Ramos (cell line): Measurements from ENCODE around the gene EFCAB3.
"Not testable (repeated sequence)": the region's sequence is repeated elsewhere in the genome, so short reads cannot be mapped to it uniquely, and the experiment has no call there.

Source experiments
- in situ Hi-C: fragments of 300-500 bp; cut with MboI; formaldehyde crosslinking; loops from one replicate; pipeline ENCODE4 v1.14.3; 2022; ENCODE audit warnings: low sequenced_read_pairs; ENCODE audit not compliant: unreplicated experiment

The EFCAB3 gene

DNA sequence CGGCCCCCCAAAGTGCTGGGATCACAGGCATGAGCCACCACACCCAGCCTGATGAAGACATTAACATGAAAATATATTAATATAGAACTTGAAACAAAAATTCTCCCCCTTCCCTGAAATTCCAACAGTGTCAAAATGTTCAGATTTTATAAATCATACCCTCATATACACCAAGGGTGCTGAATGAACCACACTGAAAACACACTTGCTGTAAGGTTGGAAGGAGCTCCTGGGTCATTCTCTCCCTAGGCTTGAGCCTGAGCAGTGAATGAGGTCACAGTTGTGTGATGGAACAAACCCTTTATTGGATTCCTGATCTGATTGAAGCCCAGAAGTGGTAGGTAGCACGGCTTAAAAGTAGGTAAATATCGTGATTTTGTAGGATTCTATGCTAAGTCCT, at the start of gene EFCAB3:
TSS of gene EFCAB3 (plus strand) at position 301 of the 400 bp plus-strand sequence. CDS start 2,427 bp downstream, outside the sequence.
- in situ Hi-C loops = no loop called here

DNA sequence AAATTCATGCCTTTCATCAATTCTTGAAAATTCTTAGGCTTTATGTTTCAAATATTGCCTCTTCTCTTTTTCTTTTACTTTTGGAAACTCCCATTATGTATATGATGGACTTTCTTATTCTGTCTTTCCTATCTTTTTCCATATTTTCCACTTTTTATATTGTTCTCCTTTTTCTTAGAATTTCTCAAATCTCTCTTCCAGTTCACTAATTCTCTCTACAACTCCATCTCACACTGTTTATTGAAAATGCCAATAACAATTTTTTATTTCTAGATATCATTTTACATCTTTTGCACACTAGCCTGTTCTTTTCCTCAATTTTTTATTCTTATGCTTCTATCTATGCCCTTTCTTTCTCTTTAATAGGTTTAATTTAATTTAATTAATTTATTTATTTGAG, 43.8 kb upstream of the EFCAB3 start:
- in situ Hi-C loops = no loop called here

DNA sequence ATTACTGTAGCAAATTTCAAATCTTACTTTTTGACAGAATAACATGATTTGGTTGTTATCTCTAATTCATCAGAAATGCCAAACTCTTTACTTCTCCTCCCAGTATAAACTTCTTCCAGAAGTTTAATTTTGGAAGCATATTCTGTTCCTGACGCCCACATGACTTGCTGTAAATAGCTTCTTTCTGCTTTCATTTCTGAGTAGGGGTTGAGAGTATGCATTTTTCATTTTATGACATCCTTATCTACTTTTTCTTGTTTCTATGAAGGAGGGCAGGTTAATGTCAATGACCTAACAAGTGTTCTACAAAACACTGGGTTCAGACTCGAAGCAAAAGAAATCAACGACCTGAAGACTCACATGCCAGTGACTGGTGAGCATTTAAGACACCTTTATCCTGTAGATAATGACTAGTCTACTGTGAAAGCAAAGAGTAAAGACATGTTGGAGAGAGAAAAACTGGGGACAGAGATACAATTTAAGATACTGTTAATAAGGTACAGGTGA, 36.5 kb upstream of the EFCAB3 start:
- in situ Hi-C loops = no loop called here

DNA sequence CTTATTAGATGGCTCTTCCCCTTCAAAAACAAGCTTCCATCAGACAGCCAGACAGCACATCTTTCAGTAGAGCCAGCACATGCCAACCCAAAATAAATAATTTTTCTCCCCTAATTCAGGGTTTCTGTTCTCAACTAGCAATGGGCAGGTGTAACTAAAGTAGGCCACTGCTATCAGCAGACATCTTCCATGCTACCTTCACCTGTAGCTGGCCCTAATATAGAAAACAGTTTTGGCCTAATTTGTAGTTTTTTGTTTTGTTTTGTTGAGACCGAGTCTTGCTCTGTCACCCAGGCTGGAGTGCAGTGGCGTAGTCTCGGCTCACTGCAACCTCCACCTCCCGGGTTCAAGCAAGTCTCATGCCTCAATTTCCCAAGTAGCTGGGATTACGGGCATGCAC, 29.2 kb upstream of the EFCAB3 start:
- in situ Hi-C loops = no loop called here

DNA sequence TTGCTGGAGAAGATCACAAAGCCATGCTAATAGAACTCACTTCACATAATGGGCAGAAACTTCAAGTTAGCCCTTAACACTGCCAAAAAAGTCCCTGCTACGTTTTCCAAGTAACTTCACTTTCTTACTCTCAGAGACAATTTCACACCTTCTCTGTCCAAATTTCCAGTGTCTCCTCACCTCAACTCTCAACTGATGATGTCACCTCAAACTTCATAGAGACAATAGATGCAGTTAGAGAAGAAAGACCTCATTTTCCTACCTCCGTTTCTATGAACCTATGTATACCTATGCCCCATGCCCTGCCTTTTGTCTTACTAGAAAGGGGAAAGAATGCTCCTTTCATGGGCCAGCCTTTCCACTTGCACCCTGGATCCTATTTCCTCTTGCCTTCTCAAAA, 14.2 kb upstream of the EFCAB3 start:
- in situ Hi-C loops = no loop called here

DNA sequence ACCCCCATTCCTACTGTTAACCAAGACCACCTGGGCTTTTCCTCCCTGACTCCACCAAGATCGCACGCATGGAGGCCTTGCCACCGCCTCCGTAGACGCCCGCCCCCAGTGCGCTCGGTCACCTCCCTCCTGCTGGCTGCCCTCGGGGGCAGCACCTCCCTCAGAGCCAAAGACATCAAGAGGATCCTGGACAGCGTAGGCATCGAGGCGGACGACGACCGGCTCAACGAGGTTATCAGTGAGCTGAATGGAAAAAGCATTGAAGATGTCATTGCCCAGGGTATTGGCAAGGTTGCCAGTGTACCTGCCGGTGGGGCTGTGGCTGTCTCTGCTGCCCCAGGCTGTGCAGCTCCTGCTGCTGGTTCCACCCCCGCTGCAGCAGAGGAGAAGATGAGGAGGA, 1.2 kb downstream of the EFCAB3 start:
- in situ Hi-C loops = no loop called here

DNA sequence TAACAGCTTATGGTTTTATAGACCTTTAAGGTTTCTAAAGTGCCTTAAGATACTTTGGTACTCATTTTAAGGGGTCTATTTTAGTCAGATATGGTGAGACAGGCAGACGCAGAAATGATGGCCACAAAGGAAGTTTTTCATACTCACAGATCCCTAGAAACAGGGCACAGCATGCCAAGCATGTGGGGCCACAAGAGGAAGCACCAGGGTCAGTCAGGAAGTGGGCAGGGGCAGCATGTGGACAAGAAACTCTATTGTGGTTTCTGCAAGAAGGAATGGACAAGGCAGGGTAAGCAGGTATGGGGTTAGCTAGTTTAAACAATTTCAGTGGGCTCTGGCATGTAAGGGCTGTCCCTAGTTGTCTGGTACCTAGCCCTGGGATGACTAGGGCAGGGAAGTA, 8.5 kb downstream of the EFCAB3 start:
- in situ Hi-C loops = no loop called here

DNA sequence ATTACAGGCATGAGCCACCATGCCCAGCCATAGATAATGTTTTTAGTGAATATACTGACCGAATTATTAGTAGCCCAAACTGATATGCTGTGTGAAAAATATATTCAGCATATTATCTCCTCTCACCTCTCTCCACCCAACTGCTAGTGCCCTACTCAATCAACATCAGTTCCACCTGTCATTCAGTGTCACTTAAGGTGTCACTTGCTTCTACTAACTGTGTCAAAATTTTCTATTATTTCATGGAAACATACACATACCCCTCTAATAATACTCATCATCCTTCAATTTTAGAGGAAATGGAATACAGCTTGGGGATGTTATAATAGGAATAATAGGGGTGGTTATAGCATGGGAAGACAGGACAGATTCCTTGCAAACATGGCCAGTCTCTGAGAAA, 12.6 kb downstream of the EFCAB3 start:
- in situ Hi-C loops = no loop called here

DNA sequence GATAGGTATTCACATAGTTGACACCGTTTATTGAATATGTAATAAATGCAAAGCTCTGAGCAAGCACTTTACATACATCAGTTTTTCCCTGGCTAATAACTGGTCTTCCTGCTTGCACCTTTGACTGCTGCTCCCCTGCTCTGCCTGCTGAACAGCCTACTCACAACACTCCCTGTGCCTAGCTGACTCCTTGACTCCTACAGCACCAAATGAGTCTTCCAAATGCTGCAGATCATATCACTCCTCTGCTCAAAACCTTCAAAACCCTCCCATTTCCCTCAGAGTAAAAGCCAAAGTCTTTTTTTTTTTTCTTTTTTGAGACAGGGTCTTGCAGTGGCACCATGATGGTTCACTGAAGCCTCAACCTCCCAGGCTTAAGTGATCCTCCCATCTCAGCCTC, 18.5 kb downstream of the EFCAB3 start:
- in situ Hi-C loops = no loop called here

DNA sequence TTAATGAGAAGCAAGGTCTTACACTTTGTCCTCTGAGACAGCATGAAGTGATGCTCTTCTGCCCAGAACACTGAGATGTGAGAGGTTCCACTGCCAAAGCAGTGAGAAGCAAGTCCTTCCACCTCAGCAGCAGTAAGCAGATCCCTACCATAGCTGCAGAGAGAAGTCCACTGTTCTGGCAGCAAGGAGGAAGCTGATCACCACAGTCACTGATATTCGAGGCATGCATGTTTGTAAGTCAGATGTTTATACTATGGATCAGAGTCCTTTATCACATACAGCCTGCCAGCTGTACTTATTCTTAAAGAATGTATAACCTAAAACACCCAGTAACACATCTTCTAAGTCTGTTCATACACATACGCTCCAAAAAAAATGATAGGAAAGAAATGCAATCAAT, 25.1 kb downstream of the EFCAB3 start:
- in situ Hi-C loops = no loop called here

DNA sequence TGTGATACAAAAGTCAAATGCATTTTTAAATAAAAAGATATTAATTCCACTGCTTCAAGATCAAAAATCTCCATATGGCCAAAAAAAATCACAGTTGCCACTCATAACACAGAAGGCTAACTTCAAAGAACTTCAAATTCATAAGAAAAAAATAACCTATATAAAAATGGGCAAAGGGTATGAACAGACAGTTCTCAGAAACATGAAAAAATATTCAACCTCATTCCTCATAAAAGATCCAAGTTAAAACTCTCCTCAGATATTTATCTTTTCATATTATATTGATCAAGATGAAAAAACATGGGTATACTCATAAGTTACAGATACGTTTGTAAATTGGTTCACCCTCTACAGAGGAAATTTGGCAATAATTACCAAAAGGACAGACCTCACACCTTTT, 32.7 kb downstream of the EFCAB3 start:
- in situ Hi-C loops = not testable (repeated sequence)

DNA sequence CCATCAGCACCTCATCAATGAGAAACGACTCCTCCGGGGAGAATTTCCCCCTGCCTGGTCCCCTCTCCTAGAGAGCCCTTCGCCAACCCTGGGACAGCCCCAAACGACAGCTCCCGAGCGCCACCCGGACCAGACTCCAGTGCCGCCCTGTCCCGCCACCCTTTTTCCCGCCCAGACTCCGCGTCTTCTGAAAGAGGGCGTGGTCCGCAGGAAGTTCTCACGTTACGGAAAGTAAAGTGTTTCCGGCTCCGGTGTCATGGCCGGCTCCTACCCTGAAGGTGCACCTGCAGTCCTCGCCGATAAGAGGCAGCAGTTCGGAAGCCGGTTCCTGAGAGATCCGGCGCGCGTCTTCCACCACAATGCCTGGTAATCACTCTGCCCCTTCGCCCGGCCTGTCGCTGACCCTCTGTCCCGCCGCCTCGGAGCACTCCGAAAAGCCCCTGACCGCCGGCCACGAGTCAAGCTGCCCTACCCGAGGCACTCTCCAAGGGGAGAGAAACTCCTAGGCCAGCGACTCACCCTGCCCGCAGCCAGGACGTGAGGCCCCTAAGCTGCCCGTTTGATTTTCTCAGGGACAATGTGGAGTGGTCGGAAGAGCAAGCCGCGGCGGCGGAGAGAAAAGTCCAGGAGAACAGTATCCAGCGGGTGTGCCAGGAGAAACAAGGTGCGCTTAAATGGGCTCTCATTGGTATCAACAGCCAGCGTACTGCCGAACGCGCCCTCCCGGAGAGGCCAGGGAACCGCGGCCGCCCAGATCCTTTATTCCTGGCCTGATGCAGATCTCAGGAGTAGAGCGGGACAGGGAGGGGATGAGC, 43.5 kb downstream of the EFCAB3 start, which contains the start of gene METTL2A:
TSS of gene METTL2A (plus strand) at position 251 of the 815 bp plus-strand sequence. CDS start at position 257, 6 bp downstream.
- in situ Hi-C loops = not testable (repeated sequence)

DNA sequence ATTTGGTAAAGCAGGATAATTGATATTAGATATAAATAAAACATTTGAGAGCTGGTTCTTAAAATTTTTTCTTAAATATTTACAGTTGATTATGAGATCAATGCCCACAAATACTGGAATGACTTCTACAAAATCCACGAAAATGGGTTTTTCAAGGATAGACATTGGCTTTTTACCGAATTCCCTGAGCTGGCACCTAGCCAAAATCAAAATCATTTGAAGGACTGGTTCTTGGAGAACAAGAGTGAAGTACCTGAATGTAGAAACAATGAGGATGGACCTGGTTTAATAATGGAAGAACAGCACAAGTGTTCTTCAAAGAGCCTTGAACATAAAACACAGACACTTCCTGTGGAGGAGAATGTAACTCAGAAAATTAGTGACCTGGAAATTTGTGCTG, 45.9 kb downstream of the EFCAB3 start:
- in situ Hi-C loops = not testable (repeated sequence)

DNA sequence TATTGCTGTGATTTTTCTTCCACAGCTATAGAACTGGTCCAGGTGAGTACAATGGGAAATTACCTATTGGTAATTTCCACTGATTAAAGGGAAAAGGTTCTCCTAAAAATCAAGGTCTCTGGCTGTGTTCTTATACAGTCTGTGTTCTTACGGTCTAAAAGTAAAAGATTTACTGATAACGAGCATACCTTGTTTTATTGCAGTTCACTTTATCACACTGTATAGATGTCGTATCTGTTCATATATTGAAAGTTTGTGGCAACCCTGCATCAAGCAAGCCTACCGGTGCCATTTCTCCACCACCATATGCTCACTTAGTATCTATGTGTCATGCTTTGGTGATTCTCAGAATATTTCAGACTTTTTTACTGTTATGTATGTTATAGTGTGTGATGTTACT, 54.9 kb downstream of the EFCAB3 start:
- in situ Hi-C loops = not testable (repeated sequence)

DNA sequence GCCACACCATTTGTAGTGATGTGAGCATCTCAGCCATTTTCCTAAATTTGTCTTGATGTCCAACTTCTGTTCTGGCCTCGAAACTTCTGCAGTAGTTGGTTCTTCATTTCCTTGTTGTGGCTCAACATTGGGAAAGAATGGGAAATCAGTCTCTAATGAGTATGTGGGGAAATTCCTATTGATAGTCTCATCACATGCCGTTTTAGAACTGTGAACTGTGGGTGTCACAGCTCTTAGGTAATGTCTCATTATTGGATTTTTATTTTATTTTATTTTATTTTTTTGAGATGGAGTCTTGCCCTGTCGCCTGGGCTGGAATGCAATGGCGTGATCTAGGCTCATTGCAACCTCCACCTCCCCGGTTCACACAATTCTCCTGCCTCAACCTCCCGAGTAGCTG, 60.8 kb downstream of the EFCAB3 start:
- in situ Hi-C loops = not testable (repeated sequence)

DNA sequence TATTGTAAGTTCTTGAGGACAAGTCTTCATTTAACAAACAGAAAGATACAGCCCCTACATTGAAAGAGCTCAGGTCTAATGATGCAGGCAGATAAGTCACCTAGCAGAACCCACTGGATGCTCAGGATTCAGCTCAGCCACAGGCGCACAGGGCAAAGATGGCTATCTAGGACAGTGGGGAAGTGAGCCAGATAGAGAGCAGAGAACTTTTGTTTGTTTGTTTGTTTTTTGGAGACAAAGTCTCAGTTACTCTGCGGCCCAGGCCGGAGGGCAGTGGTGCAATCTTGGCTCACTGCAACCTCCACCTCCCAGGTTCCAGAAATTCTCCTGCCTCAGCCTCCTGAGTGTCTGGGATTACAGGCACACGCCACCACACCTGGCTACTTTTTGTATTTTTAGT, 63.7 kb downstream of the EFCAB3 start:
- in situ Hi-C loops = no loop called here

DNA sequence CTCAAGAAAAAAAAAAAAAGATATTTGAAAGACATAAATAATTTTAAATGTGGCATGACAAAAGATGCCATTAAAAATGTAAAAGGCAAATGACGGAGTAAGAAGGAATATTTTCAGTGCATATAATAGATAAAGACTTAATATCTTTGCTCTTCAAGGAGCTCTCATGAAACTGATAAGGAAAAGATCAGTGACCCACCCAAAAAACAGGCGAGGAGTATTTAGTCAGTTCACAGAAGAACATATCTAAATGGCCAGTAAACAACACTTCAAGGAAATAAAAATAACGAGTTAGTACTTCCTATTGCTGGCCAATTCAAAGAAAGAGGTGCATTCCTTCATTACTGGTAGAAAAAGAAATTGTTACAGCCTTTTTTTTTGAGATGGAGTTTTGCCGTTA, 65.4 kb downstream of the EFCAB3 start:
- in situ Hi-C loops = not testable (repeated sequence)

DNA sequence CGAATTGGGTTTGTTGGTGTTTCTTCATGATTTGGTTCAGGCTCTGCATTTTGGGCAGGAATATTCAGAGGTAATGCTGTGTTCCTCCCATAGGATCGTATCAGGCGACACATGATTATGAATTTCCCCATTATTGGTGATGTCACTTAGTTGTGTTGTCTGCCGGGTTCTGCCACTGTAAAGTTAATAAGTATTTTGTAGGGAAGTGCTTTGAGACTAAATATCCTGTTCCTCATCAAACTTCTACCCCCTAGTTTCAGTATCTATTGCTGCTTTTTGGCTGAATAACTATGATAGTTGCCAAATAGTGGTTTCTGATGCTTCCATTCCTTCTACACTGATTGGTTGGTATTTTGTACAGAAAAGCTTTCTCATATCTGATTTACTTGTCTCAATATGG, 71.8 kb downstream of the EFCAB3 start:
- in situ Hi-C loops = not testable (repeated sequence)

DNA sequence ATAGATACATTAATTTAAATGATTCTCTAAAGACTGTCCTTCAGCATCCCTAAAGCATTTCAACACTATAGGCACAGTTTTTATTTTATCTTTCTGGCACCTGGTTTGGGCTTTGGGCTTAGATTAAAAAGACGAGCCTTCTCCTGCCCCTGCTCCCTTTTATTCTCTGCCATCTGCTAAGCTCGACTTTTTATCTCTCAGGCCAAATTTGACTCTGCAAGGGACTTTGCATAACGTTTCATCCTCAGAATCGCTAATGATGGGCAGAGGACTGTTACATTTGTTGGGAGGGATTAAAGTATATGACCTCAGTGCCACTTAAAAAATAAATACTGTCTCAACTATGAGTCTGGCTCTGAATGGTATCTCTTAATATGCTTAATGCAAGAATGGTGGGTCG, 72.7 kb downstream of the EFCAB3 start:
- in situ Hi-C loops = not testable (repeated sequence)

DNA sequence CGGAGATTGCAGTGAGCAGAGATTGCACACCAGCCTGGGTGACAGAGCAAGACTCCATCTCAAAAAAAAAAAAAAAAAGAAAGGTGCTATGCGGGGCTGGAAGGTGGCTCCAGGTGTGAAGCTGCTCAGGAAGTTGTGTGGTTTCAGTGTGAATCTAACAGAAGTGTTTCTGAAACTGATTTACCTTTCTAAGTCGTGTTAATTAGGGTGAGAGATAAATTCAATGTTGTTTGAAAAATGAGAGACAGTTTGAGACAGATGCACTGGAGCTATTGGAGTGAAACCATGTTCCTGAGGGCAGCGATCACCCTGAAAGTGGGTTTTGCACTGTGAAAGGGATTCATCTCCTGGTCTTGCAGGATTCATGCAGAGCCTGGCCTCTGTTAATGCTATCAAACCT, 73.3 kb downstream of the EFCAB3 start:
- in situ Hi-C loops = not testable (repeated sequence)

DNA sequence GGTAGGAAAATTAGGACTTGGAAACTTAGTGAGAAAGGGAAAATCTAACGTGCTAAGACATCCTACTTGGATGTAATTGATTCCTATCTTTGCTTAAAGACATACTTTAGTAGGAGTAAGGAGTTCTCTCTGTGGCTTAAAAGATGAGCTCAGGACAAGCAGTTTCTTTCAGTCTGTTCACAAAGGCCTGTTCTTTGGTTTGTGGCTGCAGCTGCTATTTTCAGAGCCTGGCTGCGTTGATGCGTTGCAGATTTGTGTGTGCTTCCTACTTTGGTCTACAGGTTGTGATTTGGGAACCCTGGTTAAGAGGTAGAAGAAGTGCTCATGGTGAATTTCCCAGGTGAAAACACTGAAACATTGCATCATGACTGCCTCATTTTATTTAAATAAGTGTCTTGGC, 73.8 kb downstream of the EFCAB3 start:
- in situ Hi-C loops = not testable (repeated sequence)

DNA sequence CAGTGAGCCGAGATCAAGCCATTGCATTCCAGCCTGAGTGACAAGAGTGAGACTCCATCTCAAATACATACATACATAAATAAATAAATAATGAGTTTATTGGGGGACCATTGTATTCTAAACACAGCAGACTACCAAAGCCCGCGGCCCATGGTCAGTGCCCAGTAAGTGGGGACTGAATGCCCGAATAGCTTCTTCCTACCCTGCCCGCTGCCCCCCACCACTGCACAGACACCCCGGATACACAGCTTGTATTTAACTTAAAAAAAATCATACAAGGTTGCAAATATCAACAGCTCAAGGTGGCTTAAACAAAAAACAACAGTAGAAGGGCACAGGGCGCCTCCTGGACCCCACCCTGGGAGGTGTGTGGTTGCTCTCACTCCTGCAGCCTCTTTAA, 75.7 kb downstream of the EFCAB3 start:
- in situ Hi-C loops = no loop called here
